Calu3 (cell line): ENCODE measurements around the gene SLC11A2. TPM values are rescaled to one million over a fixed set of nuclear protein-coding genes. Genes with fewer than 3 reads are reported as not detected.

ENCODE experiments used
- BruUV-seq: library from RNA; stranded (reverse); fragments of 400-500 nt; replicated peaks from 2 replicates; lab custom pipeline; 2021; lab: Mats Ljungman, UMichigan
- CTCF ChIA-PET: fragments of 300-600 bp; sonication (Branson Sonifier 250); formaldehyde crosslinking; loops from one replicate; lab custom pipeline; 2022; ENCODE audit warnings: antibody characterized with exemption; lab: Charles Lee
- DNase-seq: peaks from one replicate; pipeline ENCODE4 v3.0.0; 2022
- H3K27ac Mint-ChIP-seq: one replicate; pipeline ENCODE4 v1.8.0; 2022; ENCODE audit warnings: mixed read lengths; ENCODE audit not compliant: unreplicated experiment
- H3K27me3 Mint-ChIP-seq: one replicate; pipeline ENCODE4 v1.8.0; 2022; ENCODE audit warnings: mixed read lengths; ENCODE audit not compliant: unreplicated experiment
- H3K36me3 Mint-ChIP-seq: one replicate; pipeline ENCODE4 v1.8.0; 2022; ENCODE audit warnings: mild to moderate bottlenecking, moderate library complexity, mixed read lengths; ENCODE audit not compliant: insufficient read depth, unreplicated experiment
- H3K4me1 Mint-ChIP-seq: one replicate; pipeline ENCODE4 v1.8.0; 2022; ENCODE audit warnings: mild to moderate bottlenecking, low read depth, mixed read lengths; ENCODE audit not compliant: unreplicated experiment
- H3K4me3 Mint-ChIP-seq: one replicate; pipeline ENCODE4 v1.8.0; 2022; ENCODE audit warnings: mild to moderate bottlenecking, low read depth, moderate library complexity, mixed read lengths; ENCODE audit not compliant: unreplicated experiment
- H3K9me3 Mint-ChIP-seq: one replicate; pipeline ENCODE4 v1.8.0; 2022; ENCODE audit warnings: low read depth, mixed read lengths; ENCODE audit not compliant: unreplicated experiment
- CTCF ChIP-seq: fragments of 200-600 bp; IDR thresholded peaks from one replicate; pipeline ENCODE4 v1.8.0; 2022; ENCODE audit warnings: antibody characterized with exemption; ENCODE audit not compliant: unreplicated experiment
- intact Hi-C: fragments of 100-400 bp; cut with micrococcal nuclease; formaldehyde crosslinking; loops from one replicate; pipeline ENCODE4 v1.10.0; 2022; ENCODE audit not compliant: unreplicated experiment
- total RNA-seq: library from RNA; stranded (reverse); gene quantifications from 2 replicates; pipeline ENCODE4 v1.2.3, GENCODE V29; 2022

The SLC11A2 gene
- total RNA-seq, 1 experiment from 2014 or later = 51.3 TPM

GRCh38 chr12:50964432-50964831 is 61.8 kb downstream of the SLC11A2 start:
- DNase-seq = no peak
- CTCF ChIA-PET = interaction anchor here (0.6 kb wide), 1 partner anchor 28 kb away, joined by 6 read pairs; no protein-coding TSS in a partner anchor
- Mint-ChIP-seq H3K36me3 (no peaks in the 10 kb centered on the region), H3K9me3 (no peaks in the 10 kb centered on the region), H3K27me3 (no peaks in the 10 kb centered on the region), H3K4me1 (no peaks in the 10 kb centered on the region), H3K4me3 (no peak overlapping the region), H3K27ac (no peak overlapping the region)
- no peak for TF ChIP-seq CTCF
- BruUV-seq = no TSS peak
- intact Hi-C loops = no loop called here

GRCh38 chr12:50961708-50962107 is 64.5 kb downstream of the SLC11A2 start:
- no peak for TF ChIP-seq CTCF
- no peak overlapping the region for H3K4me3 Mint-ChIP-seq
- no peaks in the 10 kb centered on the region for H3K4me1 Mint-ChIP-seq
- CTCF ChIA-PET = no interaction called here
- no peaks in the 10 kb centered on the region for H3K36me3 Mint-ChIP-seq
- no peaks in the 10 kb centered on the region for H3K27me3 Mint-ChIP-seq
- H3K9me3 Mint-ChIP-seq = no peaks in the 10 kb centered on the region
- DNase-seq = no peak
- intact Hi-C loops = no loop called here
- H3K27ac Mint-ChIP-seq = no peak overlapping the region
- BruUV-seq = no TSS peak

GRCh38 chr12:50960130-50960529 is 66.1 kb downstream of the SLC11A2 start:
- no TSS peak for BruUV-seq
- Mint-ChIP-seq H3K4me3 (no peak overlapping the region), H3K4me1 (no peaks in the 10 kb centered on the region), H3K9me3 (no peaks in the 10 kb centered on the region), H3K27ac (no peak overlapping the region), H3K27me3 (no peaks in the 10 kb centered on the region), H3K36me3 (no peaks in the 10 kb centered on the region)
- CTCF ChIA-PET = no interaction called here
- TF ChIP-seq CTCF = no peak
- intact Hi-C loops = no loop called here
- no peak for DNase-seq

GRCh38 chr12:50955697-50956096 is 70.5 kb downstream of the SLC11A2 start:
- BruUV-seq = no TSS peak
- intact Hi-C loops = no loop called here
- CTCF ChIA-PET = no interaction called here
- no peak for TF ChIP-seq CTCF
- H3K9me3 Mint-ChIP-seq = no peaks in the 10 kb centered on the region
- H3K27me3 Mint-ChIP-seq = no peaks in the 10 kb centered on the region
- no peaks in the 10 kb centered on the region for H3K4me1 Mint-ChIP-seq
- no peak for DNase-seq
- H3K27ac Mint-ChIP-seq = no peak overlapping the region
- H3K36me3 Mint-ChIP-seq = no peaks in the 10 kb centered on the region
- no peak overlapping the region for H3K4me3 Mint-ChIP-seq
